ENCODE results near the gene PVR. TPM values are rescaled to one million over a fixed set of nuclear protein-coding genes. Genes with fewer than 3 reads are reported as not detected.
"Not testable (repeated sequence)": the region's sequence is repeated elsewhere in the genome, so short reads cannot be mapped to it uniquely, and the experiment has no call there.

PVR gene
- total RNA-seq, 2 donors from 2014 or later, result 13.9 to 17.5 TPM

DNA sequence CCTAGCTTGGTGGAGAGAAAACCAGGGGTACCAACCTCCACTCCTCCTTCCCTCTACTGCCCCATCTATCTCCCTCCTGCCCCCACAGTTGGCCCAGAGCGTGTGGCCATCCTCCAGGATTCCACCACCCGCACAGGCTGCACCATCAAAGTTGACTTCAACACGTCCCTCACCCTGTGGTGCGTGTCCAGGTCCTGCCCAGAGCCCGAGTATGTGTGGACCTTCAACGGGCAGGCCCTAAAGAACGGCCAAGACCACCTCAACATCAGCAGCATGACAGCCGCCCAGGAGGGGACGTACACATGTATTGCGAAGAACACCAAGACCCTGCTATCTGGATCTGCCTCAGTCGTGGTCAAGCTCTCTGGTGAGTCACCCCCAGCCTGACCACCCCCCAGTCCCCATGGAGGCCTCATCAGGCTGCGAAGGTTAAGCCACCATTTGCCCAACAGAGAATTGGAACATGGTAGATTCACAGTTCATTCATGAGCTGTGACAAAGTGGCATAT, 61.8 kb downstream of the PVR start:
- no peaks in the 10 kb centered on the region for H3K36me3 Mint-ChIP-seq (ENCODE audit: insufficient read depth in 2 of 2)
- no peaks in the 10 kb centered on the region for H3K27me3 Mint-ChIP-seq (ENCODE audit: low read depth)
- ATAC-seq (replicated peaks in 1 of 2) (no peak), DNase-seq (no peak)
- H3K27ac Mint-ChIP-seq, result no peak overlapping the region
- H3K4me3 Mint-ChIP-seq, result no peak overlapping the region
- no peaks in the 10 kb centered on the region for H3K9me3 Mint-ChIP-seq
- H3K4me1 Mint-ChIP-seq (ENCODE audit: low read depth), result no peaks in the 10 kb centered on the region

DNA sequence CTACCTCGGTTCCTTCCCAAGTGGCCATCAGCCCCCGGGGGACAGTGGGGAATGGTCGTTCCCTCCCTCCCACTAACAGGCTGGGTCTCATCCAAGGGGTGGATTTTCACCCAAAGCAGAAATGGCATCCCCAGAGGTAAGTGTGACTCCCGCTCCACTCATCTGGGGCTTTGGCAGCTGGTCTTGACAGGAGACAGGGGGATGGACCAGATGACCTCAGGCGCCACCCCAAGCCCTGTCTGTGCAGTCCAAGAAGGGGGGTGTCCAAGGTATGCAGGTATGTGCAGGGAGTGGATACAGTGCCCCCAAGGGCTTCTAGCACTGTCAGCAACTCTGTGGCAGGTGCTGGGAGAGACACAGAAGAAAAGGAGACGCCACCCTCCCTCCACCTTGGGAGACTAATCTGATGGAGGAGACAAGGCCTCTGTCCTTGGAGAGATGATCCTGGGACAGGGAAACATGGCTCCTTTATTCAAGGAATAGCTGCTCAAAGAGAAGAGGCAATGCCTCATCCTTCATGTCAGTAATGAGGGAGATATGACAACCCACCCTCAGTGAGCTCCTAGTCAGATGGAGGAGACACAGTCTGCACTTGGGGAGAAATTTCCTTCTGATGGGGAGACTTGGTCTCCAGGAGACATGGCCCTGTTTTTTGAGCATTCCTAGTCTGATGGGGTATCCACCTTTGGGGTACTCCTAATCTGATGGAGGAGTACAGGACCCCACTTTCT, 63.0 kb downstream of the PVR start:
- Mint-ChIP-seq H3K36me3 (ENCODE audit: insufficient read depth in 2 of 2) (no peaks in the 10 kb centered on the region), H3K27me3 (ENCODE audit: low read depth) (no peaks in the 10 kb centered on the region), H3K9me3 (no peaks in the 10 kb centered on the region), H3K4me3 (no peak overlapping the region), H3K27ac (no peak overlapping the region), H3K4me1 (ENCODE audit: low read depth) (no peaks in the 10 kb centered on the region)
- ATAC-seq (replicated peaks in 1 of 2), result no peak
- DNase-seq, result no peak

DNA sequence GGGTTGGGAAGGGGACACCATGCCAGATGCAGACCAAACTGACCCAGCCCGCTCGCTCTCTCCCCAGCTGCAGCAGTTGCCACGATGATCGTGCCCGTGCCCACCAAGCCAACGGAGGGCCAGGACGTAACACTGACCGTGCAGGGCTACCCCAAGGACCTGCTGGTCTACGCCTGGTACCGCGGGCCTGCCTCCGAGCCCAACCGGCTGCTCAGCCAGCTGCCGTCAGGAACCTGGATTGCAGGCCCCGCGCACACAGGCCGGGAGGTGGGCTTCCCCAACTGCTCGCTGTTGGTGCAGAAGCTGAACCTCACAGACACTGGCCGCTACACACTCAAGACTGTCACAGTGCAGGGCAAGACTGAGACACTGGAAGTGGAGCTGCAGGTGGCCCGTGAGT, 64.1 kb downstream of the PVR start:
- no peak for ATAC-seq (replicated peaks in 1 of 2)
- Mint-ChIP-seq H3K36me3 (ENCODE audit: insufficient read depth in 2 of 2) (no peaks in the 10 kb centered on the region), H3K4me3 (no peak overlapping the region)

DNA sequence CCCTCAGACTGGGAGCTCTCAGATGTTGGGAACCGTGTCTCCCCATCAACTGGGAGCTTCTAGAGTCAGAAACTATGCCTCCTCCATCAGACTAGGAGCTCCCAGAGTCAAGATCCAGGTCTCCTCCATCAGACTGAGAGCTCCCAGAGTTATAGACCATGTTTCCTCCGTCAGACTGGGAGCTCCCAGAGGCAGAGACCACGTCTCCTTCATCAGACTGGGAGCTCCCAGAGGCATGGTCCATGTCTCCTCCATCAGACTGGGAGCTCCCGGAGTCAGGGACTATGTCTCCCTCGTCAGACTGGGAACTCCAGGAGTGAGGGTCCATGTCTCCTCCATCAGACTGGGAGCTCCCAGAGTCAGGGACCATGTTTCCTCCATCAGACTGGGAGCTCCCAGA, 65.2 kb downstream of the PVR start:
- Mint-ChIP-seq H3K27ac (no peak overlapping the region), H3K9me3 (no peaks in the 10 kb centered on the region), H3K36me3 (ENCODE audit: insufficient read depth in 2 of 2) (no peaks in the 10 kb centered on the region), H3K4me3 (no peak overlapping the region), H3K4me1 (ENCODE audit: low read depth) (no peaks in the 10 kb centered on the region), H3K27me3 (ENCODE audit: low read depth) (no peaks in the 10 kb centered on the region)
- ATAC-seq (replicated peaks in 1 of 2), result no peak
- DNase-seq, result no peak

More for the DNA sequence above, 64.1 kb downstream of the PVR start:
- DNase-seq, result no peak
- Mint-ChIP-seq H3K27me3 (ENCODE audit: low read depth) (no peaks in the 10 kb centered on the region), H3K27ac (no peak overlapping the region), H3K4me1 (ENCODE audit: low read depth) (no peaks in the 10 kb centered on the region), H3K9me3 (no peaks in the 10 kb centered on the region)

DNA sequence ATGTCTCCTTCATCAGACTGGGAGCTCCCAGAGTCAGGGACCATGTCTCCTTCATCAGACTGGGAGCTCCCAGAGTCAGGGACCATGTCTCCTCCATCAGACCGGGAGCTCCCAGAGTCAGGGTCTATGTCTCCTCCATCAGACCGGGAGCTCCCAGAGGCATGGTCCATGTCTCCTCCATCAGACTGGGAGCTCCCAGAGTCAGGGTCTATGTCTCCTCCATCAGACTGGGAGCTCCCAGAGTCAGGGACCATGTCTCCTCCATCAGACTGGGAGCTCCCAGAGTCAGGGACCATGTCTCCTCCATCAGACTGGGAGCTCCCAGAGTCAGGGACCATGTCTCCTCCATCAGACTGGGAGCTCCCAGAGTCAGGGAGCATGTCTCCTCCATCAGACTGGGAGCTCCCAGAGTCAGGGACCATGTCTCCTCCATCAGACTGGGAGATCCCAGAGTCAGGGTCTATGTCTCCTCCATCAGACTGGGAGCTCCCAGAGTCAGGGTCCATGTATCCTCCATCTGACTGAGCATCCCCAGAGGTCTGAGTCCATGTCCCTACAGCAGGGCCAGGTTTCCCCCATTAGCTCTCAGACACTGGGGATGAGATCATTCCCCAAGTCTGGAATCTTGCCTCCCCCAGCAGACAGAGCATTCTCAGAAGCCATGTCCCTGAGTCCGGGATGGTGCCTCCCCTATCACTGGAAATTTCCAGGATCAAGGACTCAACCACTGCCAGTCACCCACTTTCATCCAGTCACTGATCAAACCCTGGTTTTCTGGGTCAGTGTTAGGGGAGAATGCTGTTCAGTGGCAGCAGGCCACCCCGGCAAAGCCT, 65.9 kb downstream of the PVR start:
- H3K4me3 Mint-ChIP-seq; H3K27me3 Mint-ChIP-seq (ENCODE audit: low read depth); H3K9me3 Mint-ChIP-seq; ATAC-seq (replicated peaks in 1 of 2); H3K27ac Mint-ChIP-seq; H3K36me3 Mint-ChIP-seq (ENCODE audit: insufficient read depth in 2 of 2); DNase-seq; H3K4me1 Mint-ChIP-seq (ENCODE audit: low read depth): not testable (repeated sequence)

DNA sequence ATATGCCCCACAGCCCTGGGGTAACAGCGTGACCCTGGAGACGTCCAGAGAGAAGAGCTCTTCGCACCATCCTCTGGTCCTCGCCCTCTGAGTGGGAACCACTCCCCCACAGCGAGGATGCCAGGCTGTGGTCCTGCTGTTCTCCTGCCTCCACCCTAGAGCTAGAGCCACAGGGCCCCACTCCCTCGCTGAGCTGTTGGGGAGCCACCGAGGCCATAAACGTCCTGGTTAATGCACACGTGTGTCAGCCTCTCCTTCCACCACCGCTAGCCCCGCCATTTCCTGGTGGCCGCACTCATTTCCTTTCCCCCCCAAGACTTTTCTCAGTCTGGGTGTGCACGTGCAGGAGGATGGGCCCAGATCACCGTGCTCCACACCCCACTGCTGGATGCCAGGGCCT, 66.8 kb downstream of the PVR start:
- H3K27me3 Mint-ChIP-seq (ENCODE audit: low read depth), result no peaks in the 10 kb centered on the region
- H3K4me1 Mint-ChIP-seq (ENCODE audit: low read depth), result no peaks in the 10 kb centered on the region
- peaks cover 2 to 8% of the 10 kb centered on the region in 2 donors for H3K9me3 Mint-ChIP-seq
- H3K36me3 Mint-ChIP-seq (ENCODE audit: insufficient read depth in 2 of 2), result peaks cover 5 to 11% of the 10 kb centered on the region in 2 donors
- no peak overlapping the region for H3K4me3 Mint-ChIP-seq
- DNase-seq, result no peak
- no peak overlapping the region for H3K27ac Mint-ChIP-seq
- ATAC-seq (replicated peaks in 1 of 2), result no peak

DNA sequence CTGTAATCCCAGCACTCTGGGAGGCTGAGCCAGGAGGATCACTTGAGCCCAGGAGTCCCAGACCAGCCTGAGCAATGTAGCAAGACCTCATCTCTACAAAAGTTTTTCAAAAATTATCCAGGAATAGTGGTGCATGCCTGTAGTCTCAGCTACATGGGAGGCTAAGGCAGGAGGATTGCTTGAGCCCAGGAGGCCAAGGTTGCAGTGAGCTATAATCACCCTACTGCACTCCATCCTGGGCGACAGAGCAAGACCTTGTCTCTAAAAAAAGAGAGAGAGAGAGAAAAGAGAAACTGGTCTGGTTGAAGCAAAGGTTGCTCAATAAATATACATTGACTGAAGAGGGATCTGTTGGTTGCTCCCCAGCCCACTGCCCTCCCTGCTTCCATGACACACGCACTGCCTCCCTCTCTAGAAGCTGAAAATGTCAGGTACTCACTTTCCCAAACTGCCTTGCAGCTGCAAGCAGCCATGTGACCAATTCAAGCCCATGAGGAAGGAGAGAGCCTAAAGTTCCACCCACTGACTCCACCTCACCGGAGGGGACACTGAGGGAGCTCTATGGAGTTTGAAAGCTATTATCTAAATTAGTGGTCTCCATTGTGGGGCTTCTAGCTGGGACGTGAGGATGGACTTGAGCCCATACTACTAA, 69.3 kb downstream of the PVR start:
- Mint-ChIP-seq H3K27ac (no peak overlapping the region), H3K9me3 (peaks cover 4 to 13% of the 10 kb centered on the region in 2 donors), H3K36me3 (ENCODE audit: insufficient read depth in 2 of 2) (peaks cover 7 to 13% of the 10 kb centered on the region in 2 donors), H3K4me1 (ENCODE audit: low read depth) (no peaks in the 10 kb centered on the region), H3K27me3 (ENCODE audit: low read depth) (no peaks in the 10 kb centered on the region), H3K4me3 (no peak overlapping the region)
- DNase-seq (no peak), ATAC-seq (replicated peaks in 1 of 2) (no peak)

Other genes with a start within 250 kb of the PVR start
- gene ZNF285, start 242.3 kb upstream of the PVR start, total RNA-seq, result 1 to 10 TPM; 1.9 to 2.2 TPM
- 1 to 10 TPM; 1.4 to 2.7 TPM for gene ZNF229, start 195.4 kb upstream of the PVR start, total RNA-seq
- 10 to 100 TPM in 1 of 2 donors, 1 to 10 TPM in 1; 8.2 to 10.5 TPM for gene ZNF180, start 143.4 kb upstream of the PVR start, total RNA-seq
- not detected for gene CEACAM20, start 114.2 kb upstream of the PVR start, total RNA-seq
- not detected for gene IGSF23, start 30.3 kb upstream of the PVR start, total RNA-seq
- 1 to 10 TPM; 3.0 to 4.3 TPM for gene CEACAM19, start 27.6 kb downstream of the PVR start, total RNA-seq
- gene CEACAM16, start 55.2 kb downstream of the PVR start, total RNA-seq, result not detected
- gene BCL3, start 104.8 kb downstream of the PVR start, total RNA-seq, result 100 to 1,000 TPM; 192 to 208 TPM
- gene CBLC, start 134.0 kb downstream of the PVR start, total RNA-seq, result not detected
- gene BCAM, start 165.2 kb downstream of the PVR start, total RNA-seq, result under 1 TPM in 1 of 2 donors, not detected in 1; 0.21 TPM
- 1 to 10 TPM; 2.8 to 3.3 TPM for gene NECTIN2, start 202.4 kb downstream of the PVR start, total RNA-seq
- gene TOMM40, start 247.3 kb downstream of the PVR start, total RNA-seq, result 10 to 100 TPM; 53.0 to 65.1 TPM